BLaER1 treated with 17β-estradiol and CSF1 and Interleukin-3, amounts not matched to agents 10 nM and 100 nM (cell line): ENCODE data around the gene NCBP2.

Experiments
- H3K27ac ChIP-seq, 11 experiments: shearing (Covaris generic); formaldehyde crosslinking; 2 replicates each; pipeline ENCODE4 v1.8.1; 2022
- H3K27me3 ChIP-seq, 11 experiments: shearing (Covaris generic); formaldehyde crosslinking; 2 replicates each; pipeline ENCODE4 v1.8.1; 2022
- H3K36me3 ChIP-seq, 11 experiments: shearing (Covaris generic); formaldehyde crosslinking; 2 replicates each; pipeline ENCODE4 v1.8.1; 2022
- H3K4me1 ChIP-seq, 10 experiments: shearing (Covaris generic); formaldehyde crosslinking; 2 replicates each; pipeline ENCODE4 v1.8.1; 2022
- H3K4me2 ChIP-seq, 11 experiments: shearing (Covaris generic); formaldehyde crosslinking; 2 replicates each; pipeline ENCODE4 v1.8.1; 2022
- H3K4me3 ChIP-seq, 10 experiments: shearing (Covaris generic); formaldehyde crosslinking; 2 replicates each; pipeline ENCODE4 v1.8.1; 2022
- H3K9ac ChIP-seq, 11 experiments: shearing (Covaris generic); formaldehyde crosslinking; 2 replicates each; pipeline ENCODE4 v1.8.1; 2022
- H3K9me3 ChIP-seq, 11 experiments: shearing (Covaris generic); formaldehyde crosslinking; replicated peaks in 1 of 11; 2 replicates each; pipeline ENCODE4 v1.8.1; 2022
- H4K20me1 ChIP-seq, 11 experiments: shearing (Covaris generic); formaldehyde crosslinking; 2 replicates each; pipeline ENCODE4 v1.8.1; 2022
- Cebpa-rat ChIP-seq, 11 experiments: shearing (Covaris generic); IDR thresholded peaks; 2 replicates each; pipeline ENCODE4 v1.8.1; 2022

NCBP2 gene

DNA sequence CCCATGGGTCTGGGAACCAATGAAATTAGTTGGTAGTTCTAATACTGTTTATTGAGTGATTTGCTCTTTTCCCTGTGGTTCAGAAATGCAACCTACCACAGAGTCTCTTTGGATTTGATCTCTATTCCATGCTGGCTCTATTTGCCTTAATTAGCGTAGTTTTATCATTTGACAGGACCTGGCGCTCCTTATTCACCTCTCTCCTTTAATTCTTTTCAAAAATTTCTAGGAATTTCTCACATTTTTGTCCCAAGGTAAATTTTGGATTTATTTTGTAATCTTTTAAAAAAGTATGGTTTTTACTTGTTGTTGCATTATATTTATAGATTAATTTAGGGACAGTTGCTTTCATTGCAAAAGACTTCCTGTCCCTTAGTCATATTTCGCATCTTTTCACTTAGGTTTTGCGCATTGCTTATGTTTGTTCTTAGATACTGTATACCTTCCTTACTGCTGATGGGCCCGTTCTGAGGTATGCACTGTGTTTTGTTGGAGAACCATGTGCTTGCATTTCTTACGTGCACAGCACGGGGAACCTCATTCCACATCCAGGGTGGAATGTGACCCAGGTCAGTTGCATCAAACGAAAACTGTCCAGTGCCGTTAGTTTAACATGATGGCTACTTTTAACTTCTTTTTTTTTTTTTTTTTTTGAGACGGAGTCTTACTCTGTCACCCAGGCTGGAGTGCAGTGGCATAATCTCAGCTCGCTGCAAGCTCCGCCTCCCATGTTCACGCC, 47.6 kb downstream of the NCBP2 start:
- H3K4me1 ChIP-seq: peaks cover 10 to 26% (median 17%) of the 10 kb centered on the region in 10 experiments; a peak in 17 of 20 replicates
- H3K4me2 ChIP-seq: no peak overlapping the region
- H3K9me3 ChIP-seq: peaks cover 0 to 11% (median 0%) of the 10 kb centered on the region in 11 experiments; a peak in 1 of 22 replicates
- H3K27ac ChIP-seq: no peak overlapping the region
- H3K4me3 ChIP-seq: no peak overlapping the region
- TF ChIP-seq Cebpa-rat (IDR thresholded peaks at IDR 0.05): no peak
- H4K20me1 ChIP-seq: peaks cover 14 to 95% (median 49%) of the 10 kb centered on the region in 11 experiments; a peak in 16 of 22 replicates
- no peak overlapping the region for H3K9ac ChIP-seq
- no peaks in the 10 kb centered on the region for H3K27me3 ChIP-seq
- H3K36me3 ChIP-seq: peaks cover 40 to 96% (median 70%) of the 10 kb centered on the region in 11 experiments

DNA sequence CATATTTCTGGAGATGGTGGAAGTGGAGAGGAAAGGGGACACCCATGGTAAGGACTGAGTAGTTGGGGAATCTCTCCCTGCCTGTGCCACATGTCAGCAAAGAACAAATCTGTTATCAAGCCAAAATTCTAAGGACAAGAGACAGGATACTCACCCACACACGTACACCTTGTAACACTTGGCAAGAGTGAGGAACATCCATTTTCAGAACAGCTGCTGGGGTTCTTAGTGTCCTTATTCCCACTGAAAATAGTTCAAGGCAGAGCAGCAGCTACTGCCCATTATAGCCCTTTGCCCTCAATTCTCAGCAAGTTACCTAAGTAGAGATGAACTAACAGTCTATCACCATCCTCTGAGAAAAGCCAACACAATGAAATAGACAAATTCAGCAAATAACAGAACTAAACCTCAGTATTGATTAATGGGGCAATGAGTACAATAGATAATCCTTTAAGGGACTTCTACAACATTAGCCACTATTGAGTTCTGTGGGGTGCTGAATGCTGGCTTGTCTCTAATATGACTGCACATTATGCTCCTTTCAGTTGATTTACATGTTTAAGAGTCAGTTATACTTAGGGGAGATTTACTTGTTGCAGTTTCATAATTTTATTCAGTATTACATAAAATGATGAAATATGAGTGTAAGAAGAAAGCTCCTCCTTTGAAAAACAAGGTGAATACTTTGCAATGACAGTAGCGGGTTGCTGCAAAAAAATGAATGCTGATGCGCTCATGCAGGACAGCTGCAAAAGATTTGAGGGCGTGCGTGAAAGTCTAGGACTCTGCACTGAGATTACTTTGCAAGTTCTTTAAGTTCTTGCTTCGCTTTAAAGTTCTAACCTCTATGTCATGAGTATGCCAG, 52.3 kb downstream of the NCBP2 start:
- no peak overlapping the region for H3K4me2 ChIP-seq
- H3K9ac ChIP-seq: no peak overlapping the region
- TF ChIP-seq Cebpa-rat (IDR thresholded peaks at IDR 0.05): no peak
- peak overlapping the region in 2 of 11 experiments; percentile 3 to 14; a peak in 2 of 22 replicates for H3K27ac ChIP-seq
- H3K9me3 ChIP-seq: peaks cover 0 to 11% (median 0%) of the 10 kb centered on the region in 11 experiments; a peak in 1 of 22 replicates
- no peak overlapping the region for H3K4me3 ChIP-seq
- H3K4me1 ChIP-seq: peaks cover 31 to 49% (median 41%) of the 10 kb centered on the region in 10 experiments
- peaks cover 32 to 96% (median 75%) of the 10 kb centered on the region in 11 experiments for H3K36me3 ChIP-seq
- H3K27me3 ChIP-seq: no peaks in the 10 kb centered on the region
- peaks cover 14 to 100% (median 57%) of the 10 kb centered on the region in 11 experiments; a peak in 17 of 22 replicates for H4K20me1 ChIP-seq

DNA sequence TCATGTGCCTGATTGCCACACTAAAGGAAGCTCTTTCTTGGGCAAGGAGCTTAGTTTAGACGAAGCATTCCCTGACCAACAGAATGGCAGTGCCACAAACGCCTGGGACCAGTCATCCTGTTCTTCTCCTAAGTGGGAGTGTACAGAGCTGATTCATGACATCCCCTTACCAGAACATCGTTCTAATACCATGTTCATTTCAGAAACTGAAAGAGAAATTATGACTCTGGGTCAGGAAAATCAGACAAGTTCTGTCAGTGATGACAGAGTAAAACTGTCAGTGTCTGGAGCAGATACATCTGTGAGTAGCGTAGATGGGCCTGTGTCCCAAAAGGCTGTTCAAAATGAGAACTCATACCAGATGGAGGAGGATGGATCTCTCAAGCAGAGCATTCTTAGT, 56.2 kb downstream of the NCBP2 start:
- no peaks in the 10 kb centered on the region for H3K9me3 ChIP-seq
- peak overlapping the region; percentile 56 to 92 (median 77) for H3K4me2 ChIP-seq
- peaks cover 47 to 73% (median 64%) of the 10 kb centered on the region in 10 experiments for H3K4me1 ChIP-seq
- peaks cover 39 to 100% (median 75%) of the 10 kb centered on the region in 11 experiments; a peak in 18 of 22 replicates for H4K20me1 ChIP-seq
- no peaks in the 10 kb centered on the region for H3K27me3 ChIP-seq
- peak overlapping the region in 9 of 11 experiments; percentile 42 to 71 (median 66); a peak in 18 of 22 replicates for H3K27ac ChIP-seq
- peaks cover 37 to 86% (median 53%) of the 10 kb centered on the region in 11 experiments; a peak in 21 of 22 replicates for H3K36me3 ChIP-seq
- TF ChIP-seq Cebpa-rat (IDR thresholded peaks at IDR 0.05): peak in 2 of 11 experiments; percentile 50 to 54; a peak in 2 of 22 replicates
- H3K9ac ChIP-seq: peak overlapping the region in 10 of 11 experiments; percentile 38 to 69 (median 49); a peak in 16 of 22 replicates
- H3K4me3 ChIP-seq: peak overlapping the region in 6 of 10 experiments; percentile 8 to 45 (median 22); a peak in 6 of 20 replicates
